GM21825 (cell line): ENCODE results near the gene PLEKHM3.
"Not testable (repeated sequence)": the region's sequence is repeated elsewhere in the genome, so short reads cannot be mapped to it uniquely, and the experiment has no call there.

Experiments
- ATAC-seq: cut with Tn5 transposase; IDR thresholded peaks from one replicate; pipeline ENCODE4 v1.9.1; 2021; ENCODE audit warnings: mild to moderate bottlenecking, moderate library complexity; ENCODE audit not compliant: unreplicated experiment

PLEKHM3 gene

DNA sequence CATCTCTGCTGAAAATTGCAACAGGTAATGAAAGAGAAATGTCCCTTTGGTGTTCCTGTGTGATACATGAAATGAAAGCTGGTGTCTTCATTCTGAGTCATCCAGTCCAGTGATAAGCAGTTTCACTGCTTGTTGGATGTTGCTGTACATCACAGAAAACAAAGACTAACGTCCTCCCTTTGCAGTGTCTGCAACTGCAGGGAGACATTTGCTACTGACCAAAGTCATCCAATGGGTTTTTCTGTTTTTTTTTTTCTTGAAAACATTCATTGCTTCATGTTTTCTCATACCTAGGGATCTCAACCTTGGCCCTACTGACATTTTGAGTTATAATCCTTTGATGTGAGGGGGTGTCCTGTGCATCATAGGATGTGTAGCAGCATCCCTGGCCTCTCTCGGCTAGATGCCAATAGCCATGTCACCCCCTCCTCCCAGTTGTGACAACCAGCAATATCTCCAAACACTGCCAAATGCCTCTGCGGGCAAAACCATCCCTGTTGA, 192.0 kb downstream of the PLEKHM3 start:
- peak; percentile 96 for ATAC-seq

DNA sequence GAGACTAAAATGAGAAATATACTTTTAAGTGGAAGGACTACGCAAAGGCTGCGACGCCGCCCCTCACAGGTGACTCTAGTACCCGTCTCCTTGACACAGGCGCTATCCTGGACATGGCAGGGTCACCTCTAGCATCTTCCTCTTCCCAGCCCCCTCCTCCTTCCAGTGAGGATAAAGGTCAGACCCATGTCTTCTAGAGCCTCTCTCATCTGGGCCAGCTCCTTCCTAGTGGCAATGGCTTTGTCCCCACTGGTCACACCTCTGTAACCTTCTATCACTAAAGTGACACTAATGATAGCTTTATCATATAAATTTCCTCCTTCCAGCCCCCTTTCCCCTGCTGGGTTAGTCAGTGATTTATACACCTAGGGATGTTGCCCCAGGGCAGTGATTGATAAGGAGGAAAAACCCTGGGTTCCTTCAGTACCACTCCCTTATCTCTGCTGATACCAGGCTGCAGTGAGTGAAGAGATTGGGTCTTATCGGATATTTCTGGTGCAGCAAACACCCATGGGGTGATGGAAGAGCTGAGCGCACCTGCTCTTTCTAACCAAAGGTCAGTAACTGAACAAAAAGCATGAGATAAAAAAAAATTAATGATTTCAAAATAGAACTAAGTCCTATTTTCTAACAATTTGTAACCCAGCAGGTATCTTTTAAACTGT, 193.6 kb downstream of the PLEKHM3 start:
- ATAC-seq: no peak

DNA sequence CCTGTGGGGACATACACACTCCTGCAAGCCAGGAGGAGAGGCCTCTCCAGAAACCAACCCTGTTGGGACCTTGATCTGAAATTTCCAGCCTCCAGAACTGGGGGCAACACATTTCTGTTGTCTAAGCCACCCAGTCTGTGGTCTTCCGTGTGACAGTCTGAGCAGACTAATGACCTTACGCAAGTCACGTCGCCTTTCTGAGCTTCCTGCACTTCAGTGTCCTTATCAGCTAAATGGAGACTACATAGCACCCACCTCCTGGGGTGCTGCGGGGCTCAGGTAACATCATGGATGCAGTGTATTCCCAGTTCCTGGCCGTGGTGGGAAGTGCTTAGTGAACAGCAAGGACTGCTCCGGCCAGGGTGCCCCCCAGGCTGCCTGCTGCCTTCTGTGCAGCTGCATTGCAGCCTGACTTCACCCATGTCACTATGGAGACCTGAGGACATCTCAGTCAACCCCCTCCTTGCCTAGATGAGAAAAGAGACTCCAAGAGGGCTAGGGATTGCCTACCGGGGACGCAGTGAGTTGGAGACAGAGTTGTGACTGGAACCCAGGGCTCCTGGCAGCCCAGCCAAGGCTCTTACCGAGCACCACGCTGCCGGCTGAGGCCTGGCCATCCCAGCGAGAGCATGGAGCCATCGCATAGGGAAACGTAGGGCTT, 194.4 kb downstream of the PLEKHM3 start:
- ATAC-seq: no peak

DNA sequence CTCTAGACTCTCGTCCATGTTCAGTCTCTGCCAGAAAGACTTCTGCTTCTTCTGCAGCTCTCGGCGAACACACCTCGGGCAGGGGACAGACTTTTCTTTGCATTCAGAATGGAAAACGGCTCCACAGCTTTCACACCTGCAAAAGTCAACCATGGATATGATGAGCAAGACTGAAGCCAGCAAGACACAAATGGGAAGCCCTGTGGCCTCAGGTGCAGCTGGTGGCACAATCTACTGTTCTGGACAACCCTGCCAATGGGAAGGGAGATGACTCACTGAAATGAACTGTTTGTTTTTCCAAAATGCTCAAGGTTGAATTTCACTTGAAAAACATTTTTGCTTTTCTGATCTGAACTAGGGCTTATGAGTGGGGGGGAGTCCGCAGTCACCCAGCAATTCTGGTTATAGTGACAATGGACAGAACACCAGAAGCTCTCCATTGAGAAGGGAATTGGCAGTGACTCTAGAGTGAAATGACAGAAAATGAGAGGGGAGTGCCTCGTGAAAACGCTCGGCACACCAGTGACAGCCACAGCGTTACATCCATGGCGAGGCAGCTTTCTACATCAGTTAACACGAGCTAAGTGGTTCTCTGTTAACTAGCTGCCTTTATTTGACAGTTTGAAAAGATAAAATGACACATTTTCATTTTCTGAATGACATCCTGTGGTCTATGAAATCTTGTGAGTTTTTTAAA, 196.8 kb downstream of the PLEKHM3 start:
- no peak for ATAC-seq

DNA sequence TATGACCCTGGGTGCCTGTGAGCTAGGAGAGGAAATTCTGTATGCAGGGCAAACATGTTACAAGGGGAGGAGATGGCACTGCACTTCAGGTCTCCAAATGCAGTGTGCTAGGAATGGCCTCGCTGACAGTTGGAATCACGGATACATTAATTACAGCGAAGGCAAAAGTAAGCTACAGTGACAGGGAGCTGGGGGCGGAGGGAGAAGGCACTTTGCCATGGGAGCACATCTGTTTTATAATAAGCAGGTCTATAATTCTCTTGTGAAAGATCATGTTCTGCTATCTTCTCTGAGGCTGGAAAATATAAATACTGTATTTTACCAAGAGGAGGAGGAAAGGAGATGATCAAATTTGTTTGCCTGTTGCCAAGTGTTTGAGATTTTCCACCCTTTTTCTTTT, 199.3 kb downstream of the PLEKHM3 start:
- ATAC-seq: no peak

DNA sequence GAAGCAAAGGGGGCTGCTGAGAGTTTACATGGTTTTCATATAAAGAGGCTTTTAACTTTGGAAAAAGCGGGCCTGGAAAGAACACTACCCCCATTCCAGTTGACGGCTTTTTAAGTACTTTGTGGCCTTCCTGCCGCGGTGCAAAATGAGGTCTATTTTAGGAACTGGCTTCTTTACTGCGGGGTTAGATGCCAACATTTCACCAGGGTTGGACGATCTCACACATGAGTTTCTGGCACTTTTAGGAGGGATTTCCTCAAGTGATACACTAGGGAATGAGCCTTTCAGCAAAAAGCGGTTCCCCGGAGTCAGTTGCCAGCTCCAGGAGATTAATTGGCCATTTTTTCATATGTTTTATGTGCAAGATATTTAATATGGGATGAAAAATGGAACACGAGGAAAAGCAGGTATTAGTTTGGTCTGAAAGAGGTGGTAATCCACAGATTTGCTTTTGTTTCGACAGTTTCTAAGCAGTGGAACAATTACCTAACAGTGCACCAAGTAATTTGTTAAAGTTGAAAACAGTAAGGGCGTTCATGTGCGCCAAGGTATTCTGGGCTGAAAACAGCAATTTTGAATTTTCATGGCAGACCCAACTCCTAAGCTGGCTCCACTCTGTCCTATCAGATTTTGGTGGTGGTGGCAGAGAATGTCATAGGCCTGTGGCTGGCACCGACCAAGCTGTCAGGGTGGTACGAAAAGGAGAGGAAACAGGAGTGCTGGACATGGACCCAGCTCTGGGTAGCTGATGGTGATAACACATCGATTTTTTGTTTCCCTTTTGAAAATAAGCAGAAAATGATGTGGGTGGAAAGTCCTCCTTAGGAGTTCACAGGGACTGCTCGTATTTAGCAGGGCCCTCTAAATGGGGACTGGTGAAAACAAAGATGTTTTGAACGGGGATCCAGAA, 200.0 kb downstream of the PLEKHM3 start:
- ATAC-seq: no peak

- no peak for ATAC-seq
These were observed 201.5 kb downstream of the PLEKHM3 start for GRCh38 chr2:207823865-207824264.

- no peak for ATAC-seq
These were observed 205.2 kb downstream of the PLEKHM3 start for GRCh38 chr2:207819839-207820784.

GRCh38 chr2:207819021-207819797, 206.1 kb downstream of the PLEKHM3 start:
- no peak for ATAC-seq

- no peak for ATAC-seq
These were observed 208.8 kb downstream of the PLEKHM3 start for GRCh38 chr2:207816546-207816945.

DNA sequence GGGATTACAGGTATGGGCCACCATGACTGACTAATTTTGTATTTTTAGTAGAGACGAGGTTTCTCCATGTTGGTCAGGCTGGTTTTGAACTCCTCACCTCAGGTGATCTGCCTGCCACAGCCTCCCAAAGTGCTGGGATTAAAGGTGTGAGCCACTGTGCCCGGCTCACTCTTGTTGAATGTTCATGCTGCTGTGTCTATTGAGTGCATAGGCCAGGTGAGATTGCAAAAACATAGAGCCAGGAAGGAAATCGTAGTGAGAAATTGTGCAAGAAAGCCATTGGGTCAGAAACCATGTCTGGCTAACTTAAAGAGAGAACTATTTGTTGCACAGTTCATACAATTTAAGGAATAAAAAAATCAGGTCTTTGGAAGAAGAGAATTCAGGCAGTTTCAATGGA, 210.1 kb downstream of the PLEKHM3 start:
- ATAC-seq: no peak

- no peak for ATAC-seq
These were observed 211.4 kb downstream of the PLEKHM3 start for GRCh38 chr2:207813942-207814341.

- ATAC-seq: no peak
These were observed 212.0 kb downstream of the PLEKHM3 start for GRCh38 chr2:207813221-207813916.

GRCh38 chr2:207812726-207813080, 212.6 kb downstream of the PLEKHM3 start:
- no peak for ATAC-seq

DNA sequence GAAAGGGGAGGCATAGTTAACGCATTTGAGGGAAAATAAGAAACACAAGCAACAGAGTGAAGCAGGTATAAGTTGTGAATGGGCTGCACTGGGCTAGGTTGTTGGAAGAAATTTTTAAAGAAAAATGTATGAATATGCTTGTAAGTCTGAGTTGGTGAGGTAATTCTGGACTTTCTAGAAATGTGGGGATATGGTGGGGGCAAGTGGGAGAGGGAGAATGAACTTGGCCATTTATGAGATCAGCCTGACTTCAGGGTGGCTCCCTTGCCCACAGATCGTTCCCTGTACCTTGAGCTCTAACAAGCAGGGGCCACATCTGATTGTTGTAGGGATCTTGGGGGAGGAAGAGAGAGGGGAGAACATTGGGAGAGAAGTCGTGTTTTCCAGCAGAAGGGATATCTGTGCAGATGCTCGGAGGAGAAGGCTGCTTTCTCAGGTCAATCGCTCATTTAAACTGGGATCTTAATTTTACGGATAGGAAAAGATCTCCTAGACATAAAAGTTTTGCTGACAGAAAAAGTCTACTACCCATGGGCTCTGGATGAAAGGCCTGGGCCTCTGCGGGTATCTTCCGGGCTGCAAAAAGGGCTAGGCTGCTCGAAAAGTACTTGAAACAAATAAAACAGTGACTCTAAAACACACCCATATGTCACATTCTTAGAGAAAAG, 213.1 kb downstream of the PLEKHM3 start:
- ATAC-seq: no peak

GRCh38 chr2:207811658-207812057, 213.7 kb downstream of the PLEKHM3 start:
- ATAC-seq: not testable (repeated sequence)

- no peak for ATAC-seq
These were observed 215.0 kb downstream of the PLEKHM3 start for GRCh38 chr2:207810200-207810788.

DNA sequence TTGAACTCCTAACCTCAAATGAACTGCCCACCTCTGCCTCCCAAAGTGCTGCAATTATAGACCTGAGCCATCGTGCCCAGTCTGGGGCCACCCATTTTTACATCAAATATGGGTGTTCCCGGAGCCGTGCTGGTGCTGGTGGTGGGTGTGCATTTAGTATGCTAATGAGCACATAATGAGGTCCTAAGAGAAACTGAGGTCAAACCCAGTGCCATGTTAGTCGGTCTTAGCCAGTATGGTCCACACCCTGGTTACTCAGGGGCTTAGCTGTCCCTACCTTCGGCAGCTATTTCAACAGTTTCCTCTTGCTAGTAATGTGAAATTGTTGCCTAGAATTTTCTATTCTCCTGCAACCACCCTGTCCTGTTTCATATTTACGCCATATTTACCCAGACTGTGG, 217.2 kb downstream of the PLEKHM3 start:
- no peak for ATAC-seq
